Hematopoietic multipotent progenitor cell (in vitro differentiated cells): ENCODE results near the gene DDX49. TPM values are rescaled to one million over a fixed set of nuclear protein-coding genes. Genes with fewer than 3 reads are reported as not detected.

Experiments used
- DNase-seq, 3 donors: peaks; one replicate each; pipeline ENCODE4 v3.0.0-alpha.2; 2011 to 2015; ENCODE audit warnings: low read depth in 2 of 3, low spot score in 2 of 3
- total RNA-seq: library from RNA; depleted of rRNA; stranded (reverse); fragments of >200 nt; gene quantifications from one replicate; pipeline ENCODE4 v1.2.3, GENCODE V29; 2012

DDX49 gene
- 92.9 TPM for total RNA-seq

- DNase-seq = peak; percentile 97 to 100 (median 100)
Observed at GRCh38 chr19:18919086-18919899, at the start of gene DDX49, which contains the start of gene COPE. Gene DDX49 (plus strand): TSS chr19:18919715. CDS start chr19:18919742, 27 bp downstream. Gene COPE (minus strand): TSS chr19:18919387. CDS start chr19:18919348, 39 bp downstream.

GRCh38 chr19:18869781-18870530, 49.6 kb upstream of the DDX49 start:
- DNase-seq = no peak

GRCh38 chr19:18870531-18871172, 48.9 kb upstream of the DDX49 start:
- DNase-seq = peak in 1 of 3 donors; percentile 22

GRCh38 chr19:18871543-18871942, 48.0 kb upstream of the DDX49 start:
- no peak for DNase-seq

GRCh38 chr19:18875726-18876125, 43.8 kb upstream of the DDX49 start:
- no peak for DNase-seq

GRCh38 chr19:18876865-18877264, 42.6 kb upstream of the DDX49 start:
- DNase-seq = no peak

GRCh38 chr19:18878058-18878797, 41.3 kb upstream of the DDX49 start:
- DNase-seq = no peak

- no peak for DNase-seq
Observed at GRCh38 chr19:18878858-18879578, 40.5 kb upstream of the DDX49 start.

- peak in 2 of 3 donors; percentile 33 to 51 for DNase-seq
Observed at GRCh38 chr19:18879579-18880373, 39.7 kb upstream of the DDX49 start.

- DNase-seq = no peak
Observed at GRCh38 chr19:18881491-18881890, 38.0 kb upstream of the DDX49 start.

- no peak for DNase-seq
Observed at GRCh38 chr19:18883526-18884304, 35.8 kb upstream of the DDX49 start.

GRCh38 chr19:18886972-18887371, 32.5 kb upstream of the DDX49 start:
- no peak for DNase-seq

GRCh38 chr19:18889949-18890745, 29.4 kb upstream of the DDX49 start:
- DNase-seq = no peak

GRCh38 chr19:18893587-18894253, 25.8 kb upstream of the DDX49 start:
- no peak for DNase-seq

- DNase-seq = no peak
Observed at GRCh38 chr19:18894254-18895037, 25.1 kb upstream of the DDX49 start.
